ENCODE data around the gene ITM2A.

Gene ITM2A

GRCh38 chrX:79368441-79368840, 1.3 kb upstream of the ITM2A start:
- DNase-seq, result no peak
- peaks cover 20% of the 10 kb centered on the region for H3K9me3 Mint-ChIP-seq
- peaks cover 3% of the 10 kb centered on the region for H3K27me3 Mint-ChIP-seq (ENCODE audit: low read depth, poor library complexity)
- no peak overlapping the region for H3K4me3 Mint-ChIP-seq
- peaks cover 13% of the 10 kb centered on the region for H3K4me1 Mint-ChIP-seq
- H3K36me3 Mint-ChIP-seq (ENCODE audit: low read depth), result no peaks in the 10 kb centered on the region
- no peak for TF ChIP-seq CTCF (IDR thresholded peaks at IDR 0.05)
- H3K27ac Mint-ChIP-seq, result no peak overlapping the region

- Mint-ChIP-seq H3K4me3 (peak overlapping the region; percentile 86), H3K36me3 (ENCODE audit: low read depth) (no peaks in the 10 kb centered on the region), H3K4me1 (peaks cover 13% of the 10 kb centered on the region), H3K27me3 (ENCODE audit: low read depth, poor library complexity) (peaks cover 3% of the 10 kb centered on the region), H3K9me3 (peaks cover 20% of the 10 kb centered on the region), H3K27ac (no peak overlapping the region)
- no peak for DNase-seq
- TF ChIP-seq CTCF (IDR thresholded peaks at IDR 0.05), result no peak
Measured at GRCh38 chrX:79367907-79368306, 773 bp upstream of the ITM2A start.

- H3K27ac Mint-ChIP-seq, result no peak overlapping the region
- peaks cover 22% of the 10 kb centered on the region for H3K9me3 Mint-ChIP-seq
- H3K27me3 Mint-ChIP-seq (ENCODE audit: low read depth, poor library complexity), result peaks cover 3% of the 10 kb centered on the region
- TF ChIP-seq CTCF (IDR thresholded peaks at IDR 0.05), result no peak
- peak overlapping the region; percentile 86 for H3K4me3 Mint-ChIP-seq
- no peak for DNase-seq
- peaks cover 13% of the 10 kb centered on the region for H3K4me1 Mint-ChIP-seq
- H3K36me3 Mint-ChIP-seq (ENCODE audit: low read depth), result no peaks in the 10 kb centered on the region
Measured at GRCh38 chrX:79366556-79366872, 620 bp downstream of the ITM2A start.

GRCh38 chrX:79365591-79365990, 1.5 kb downstream of the ITM2A start:
- H3K4me1 Mint-ChIP-seq, result peaks cover 13% of the 10 kb centered on the region
- H3K9me3 Mint-ChIP-seq, result peaks cover 28% of the 10 kb centered on the region
- peaks cover 3% of the 10 kb centered on the region for H3K27me3 Mint-ChIP-seq (ENCODE audit: low read depth, poor library complexity)
- no peaks in the 10 kb centered on the region for H3K36me3 Mint-ChIP-seq (ENCODE audit: low read depth)
- DNase-seq, result no peak
- H3K27ac Mint-ChIP-seq, result no peak overlapping the region
- TF ChIP-seq CTCF (IDR thresholded peaks at IDR 0.05), result no peak
- peak overlapping the region; percentile 86 for H3K4me3 Mint-ChIP-seq

GRCh38 chrX:79364306-79364705, 2.8 kb downstream of the ITM2A start:
- H3K27me3 Mint-ChIP-seq (ENCODE audit: low read depth, poor library complexity), result peaks cover 3% of the 10 kb centered on the region
- DNase-seq, result no peak
- H3K4me1 Mint-ChIP-seq, result peaks cover 13% of the 10 kb centered on the region
- no peak overlapping the region for H3K27ac Mint-ChIP-seq
- no peaks in the 10 kb centered on the region for H3K36me3 Mint-ChIP-seq (ENCODE audit: low read depth)
- no peak overlapping the region for H3K4me3 Mint-ChIP-seq
- H3K9me3 Mint-ChIP-seq, result peaks cover 28% of the 10 kb centered on the region
- no peak for TF ChIP-seq CTCF (IDR thresholded peaks at IDR 0.05)

GRCh38 chrX:79361192-79361870, 5.8 kb downstream of the ITM2A start:
- H3K27me3 Mint-ChIP-seq (ENCODE audit: low read depth, poor library complexity), result no peaks in the 10 kb centered on the region
- H3K9me3 Mint-ChIP-seq, result peaks cover 20% of the 10 kb centered on the region
- DNase-seq, result no peak
- no peaks in the 10 kb centered on the region for H3K36me3 Mint-ChIP-seq (ENCODE audit: low read depth)
- peaks cover 8% of the 10 kb centered on the region for H3K4me1 Mint-ChIP-seq
- no peak for TF ChIP-seq CTCF (IDR thresholded peaks at IDR 0.05)
- H3K4me3 Mint-ChIP-seq, result no peak overlapping the region
- H3K27ac Mint-ChIP-seq, result no peak overlapping the region

Measured in nephron progenitor cell (in vitro differentiated cells).